CD4-positive, alpha-beta T cell treated with Interleukin-15 for 4 hours (primary cell): Measurements from ENCODE around the gene NOSIP.

Source experiments
- DNase-seq: peaks from one replicate; pipeline ENCODE4 v3.0.0-alpha.2; 2020; ENCODE audit warnings: low spot score

NOSIP gene

GRCh38 chr19:49594993-49595818 lies 14.8 kb upstream of the NOSIP start:
- no peak for DNase-seq

- DNase-seq = no peak
Measured at GRCh38 chr19:49594157-49594992, 14.0 kb upstream of the NOSIP start.

GRCh38 chr19:49593233-49594113 lies 13.1 kb upstream of the NOSIP start:
- peak; percentile 93 for DNase-seq

DNA sequence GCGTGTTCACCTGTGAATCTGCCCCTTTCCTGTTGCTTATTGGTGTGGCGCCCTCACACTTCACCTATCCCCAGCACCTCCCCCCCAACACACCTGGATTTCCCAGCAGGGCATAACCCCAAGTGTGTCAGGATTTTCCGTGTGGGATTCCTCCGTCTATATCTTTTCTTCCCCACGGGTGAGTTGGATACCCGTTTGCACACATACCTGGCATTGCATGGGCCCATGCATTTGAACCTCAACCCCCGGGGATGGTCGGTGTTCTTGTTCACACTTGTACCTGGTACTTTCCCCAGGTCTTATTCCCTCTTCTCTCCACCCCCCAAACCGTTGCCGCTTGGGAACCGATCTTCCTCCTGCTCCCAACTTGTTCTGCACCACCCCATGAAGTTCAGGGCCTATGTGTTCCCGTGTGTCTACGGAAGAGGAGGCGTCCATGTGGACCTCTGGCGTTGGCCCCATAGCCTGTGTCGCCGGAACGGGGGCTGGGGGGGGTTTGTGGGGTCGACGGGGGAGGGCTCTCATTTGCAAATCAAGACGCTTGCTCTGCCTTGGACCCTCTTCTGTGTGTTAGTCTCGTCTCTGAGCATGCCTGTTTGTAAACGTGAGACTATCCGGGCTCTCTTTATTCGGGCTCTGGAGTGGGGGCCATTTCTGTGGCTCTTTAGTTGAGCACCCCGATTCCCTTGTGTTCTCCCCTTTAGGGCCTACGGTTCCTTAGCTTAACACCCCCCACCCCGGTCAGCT lies 12.3 kb upstream of the NOSIP start:
- DNase-seq = no peak

DNA sequence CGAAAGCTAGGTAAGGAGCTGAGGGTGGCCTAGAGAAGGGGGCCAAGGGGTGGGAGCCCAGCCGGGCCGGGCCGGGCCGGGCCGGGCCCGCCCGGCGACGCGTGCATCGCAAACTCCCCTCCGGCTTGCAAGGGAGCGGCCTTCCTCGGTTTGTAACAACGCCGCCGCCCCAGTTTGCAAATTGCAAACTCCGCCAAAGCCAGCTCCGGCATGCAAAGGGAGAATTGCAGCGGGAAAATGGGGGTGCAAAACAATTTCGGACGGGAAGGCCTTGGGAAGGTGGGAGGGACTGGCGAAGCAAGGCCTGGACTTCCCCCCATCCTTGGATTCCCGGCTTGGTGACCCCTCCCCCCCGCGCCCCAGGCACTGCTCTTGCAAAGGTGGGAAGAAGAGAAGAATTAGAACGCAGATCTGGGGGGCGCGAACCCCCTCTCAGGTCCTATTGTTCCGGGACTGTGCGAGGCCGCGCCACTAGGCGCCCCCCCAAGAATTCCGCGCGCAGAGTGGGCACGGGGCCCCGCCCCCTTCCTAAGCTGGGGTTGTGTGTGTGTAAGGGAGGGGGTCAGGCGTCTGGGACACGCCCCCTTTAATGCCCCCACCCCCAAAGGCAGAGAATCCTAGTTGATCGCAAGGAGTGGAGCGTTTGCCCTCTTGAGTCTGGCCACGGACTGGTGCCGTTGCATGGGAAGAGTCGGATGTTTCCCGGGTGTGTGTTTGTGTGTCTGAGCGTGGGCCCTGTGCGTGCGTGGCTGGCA lies 11.6 kb upstream of the NOSIP start:
- peak; percentile 29 for DNase-seq

DNA sequence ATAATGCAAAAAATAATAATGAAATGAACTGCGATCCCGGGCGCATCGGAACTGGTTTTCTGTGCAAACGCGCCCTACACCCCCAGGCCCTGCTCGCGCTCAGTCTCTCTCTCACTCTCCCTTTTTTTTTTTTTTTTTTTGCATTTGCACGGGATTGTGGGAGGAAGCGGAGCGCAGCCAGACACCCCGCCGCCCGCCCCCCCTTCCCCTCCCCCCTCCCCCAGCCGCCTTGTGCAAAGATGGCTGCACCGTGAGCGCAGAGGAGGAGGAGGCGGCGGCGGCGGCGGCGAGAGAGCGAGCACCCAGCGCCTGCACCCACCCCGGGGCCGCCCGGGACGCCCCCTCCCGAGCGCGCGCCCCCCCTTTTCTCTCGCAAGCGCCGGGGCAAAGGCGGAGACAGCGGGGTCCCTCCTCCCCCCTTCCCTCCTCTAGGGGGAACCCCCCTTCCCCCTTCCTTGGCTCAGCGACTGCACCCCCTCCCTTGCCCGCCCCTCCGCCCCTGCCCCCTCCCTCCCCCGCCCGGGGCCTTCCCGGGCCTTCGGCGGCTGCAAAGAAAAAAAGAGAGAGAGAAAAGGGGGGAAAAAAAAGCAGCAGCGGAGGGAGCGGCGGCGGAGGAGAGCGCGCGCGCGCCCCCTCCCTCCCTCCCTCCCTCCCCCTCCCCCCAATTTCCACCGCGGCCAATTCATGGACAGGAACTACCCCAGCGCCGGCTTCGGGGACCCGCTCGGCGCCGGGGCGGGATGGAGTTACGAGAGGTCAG lies 10.8 kb upstream of the NOSIP start, which contains the start of gene PRR12:
Gene PRR12 (plus strand): TSS at position 212 of the 760 bp plus-strand sequence. CDS start 473 bp downstream, at position 685.
- DNase-seq = peak; percentile 71

- peak; percentile 97 for DNase-seq
Measured at GRCh38 chr19:49590071-49590970, 10.0 kb upstream of the NOSIP start.

DNA sequence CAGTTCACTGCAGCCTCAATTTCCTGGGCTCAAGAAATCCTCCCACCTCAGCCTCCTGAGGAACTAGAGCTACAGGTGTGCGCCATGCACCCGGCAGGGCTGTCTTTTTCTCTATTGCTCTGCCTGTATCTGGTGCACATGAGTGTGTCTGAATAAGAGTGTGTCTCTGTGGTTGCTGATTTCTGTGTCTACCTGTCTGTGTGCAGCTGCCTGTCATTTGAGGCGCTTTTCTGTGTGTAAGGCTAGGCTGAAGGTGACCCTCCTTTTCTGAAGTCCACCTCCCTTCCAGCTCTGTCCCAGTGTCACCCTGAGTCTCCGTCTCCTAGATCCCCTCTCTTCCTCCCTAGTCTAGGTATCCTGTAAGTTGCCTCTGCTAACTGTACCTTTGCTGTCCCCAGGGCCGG lies 9.1 kb upstream of the NOSIP start:
- DNase-seq = no peak

DNA sequence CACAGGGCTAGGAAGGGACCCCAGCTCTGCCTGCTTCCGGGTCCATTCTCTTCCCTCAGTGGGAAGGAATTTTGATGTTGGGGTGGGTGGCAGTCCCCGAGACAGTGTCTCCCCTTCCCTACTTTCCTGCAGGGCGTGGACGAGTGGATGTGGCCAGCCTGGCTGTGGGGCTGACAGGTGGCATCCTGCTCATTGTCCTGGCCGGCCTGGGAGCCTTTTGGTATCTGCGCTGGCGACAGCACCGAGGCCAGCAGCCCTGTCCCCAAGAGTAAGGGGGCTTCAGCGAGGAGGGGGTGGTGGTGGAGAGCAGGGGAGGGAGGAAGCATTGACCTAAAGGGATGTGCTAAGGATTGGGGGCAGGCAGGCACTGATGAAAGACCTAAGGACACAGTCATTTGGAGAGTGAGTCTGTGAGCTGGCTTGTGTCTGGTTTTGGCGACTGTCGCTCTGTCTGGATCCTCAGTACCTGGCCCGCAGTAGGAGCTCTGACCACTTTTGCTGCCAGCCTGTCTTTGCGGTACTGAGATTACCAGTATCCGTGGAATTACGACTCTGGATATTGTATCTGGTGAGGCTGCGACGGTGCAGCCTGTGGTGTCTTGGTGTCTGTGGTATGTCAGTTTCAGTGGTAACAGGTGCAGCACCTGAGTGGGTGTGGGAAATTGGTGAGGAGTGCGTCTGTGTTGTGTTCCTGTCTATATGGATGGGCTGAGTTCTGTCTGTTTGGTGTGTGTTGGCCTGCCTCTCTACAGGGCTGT lies 8.2 kb upstream of the NOSIP start:
- no peak for DNase-seq

GRCh38 chr19:49587227-49587626 lies 6.9 kb upstream of the NOSIP start:
- DNase-seq = no peak

DNA sequence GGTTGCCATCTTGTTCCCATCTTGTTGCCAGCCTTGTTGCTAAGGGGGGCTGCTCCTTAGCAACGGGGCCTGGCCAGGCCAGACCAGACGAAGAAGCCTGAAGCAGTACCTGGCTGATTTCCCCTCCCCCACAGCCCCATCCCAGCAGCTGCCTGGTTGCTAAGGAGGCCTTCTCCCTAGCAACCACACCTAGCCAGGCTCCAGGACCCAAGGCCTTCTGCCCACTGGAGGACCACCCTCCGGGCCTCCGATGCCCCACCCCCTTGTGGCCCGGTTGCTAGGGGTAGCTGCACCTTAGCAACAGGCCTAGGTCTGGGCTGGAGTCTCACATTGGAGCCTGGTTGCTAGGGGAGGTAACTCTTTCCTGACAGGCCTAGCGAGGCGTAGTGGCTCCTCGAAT lies 4.7 kb upstream of the NOSIP start:
- no peak for DNase-seq

GRCh38 chr19:49583239-49583638 lies 2.9 kb upstream of the NOSIP start:
- no peak for DNase-seq

- DNase-seq = no peak
Measured at GRCh38 chr19:49581007-49581508, 702 bp upstream of the NOSIP start, which contains the start of gene PRRG2. PRRG2 (plus strand) TSS chr19:49581316; CDS start chr19:49583220, 1,904 bp downstream.

DNA sequence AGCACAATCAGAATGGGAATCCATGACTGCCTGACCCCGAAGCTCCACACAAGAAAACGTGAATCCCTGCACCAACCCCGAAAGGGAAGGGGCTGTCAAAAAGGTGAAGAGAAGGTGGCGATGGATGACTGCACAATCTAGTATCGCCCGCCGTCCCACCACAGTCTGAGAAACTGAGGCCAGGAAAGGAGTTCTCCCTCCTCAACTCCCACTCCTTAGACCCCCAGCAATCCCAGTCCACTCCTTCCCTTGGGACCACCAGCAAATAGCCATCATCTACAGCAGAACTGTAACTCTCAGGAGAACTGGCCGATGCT lies 451 bp downstream of the NOSIP start:
- DNase-seq = no peak

- no peak for DNase-seq
Measured at GRCh38 chr19:49579193-49579592, 1.2 kb downstream of the NOSIP start.

DNA sequence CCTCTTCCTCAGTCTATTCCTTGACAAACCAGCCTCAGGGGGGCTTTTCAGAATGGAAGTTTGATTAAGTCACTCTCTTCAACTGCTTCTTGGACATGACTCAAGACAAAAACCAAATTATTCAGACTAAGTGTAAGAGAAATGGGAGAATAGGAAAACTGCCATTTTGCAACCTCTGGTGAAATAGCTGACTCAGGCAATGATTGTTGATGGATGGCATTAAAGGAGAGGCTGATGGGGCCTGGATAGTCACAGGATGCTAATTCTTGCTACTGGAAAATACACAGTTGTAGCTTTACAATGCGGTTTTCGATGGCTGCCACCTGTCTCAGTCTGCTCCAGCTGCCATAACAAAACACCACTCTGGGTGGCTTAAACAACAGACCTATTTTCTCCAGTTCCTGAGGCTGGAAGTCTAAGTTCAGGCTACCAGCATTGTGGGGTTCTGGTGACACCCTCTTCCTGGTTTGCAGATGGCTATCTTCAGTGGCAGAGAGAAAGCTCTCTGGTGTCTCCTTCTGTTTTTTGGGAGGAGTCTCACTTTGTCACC lies 6.1 kb downstream of the NOSIP start:
- DNase-seq = no peak

- DNase-seq = no peak
Measured at GRCh38 chr19:49573425-49573824, 6.9 kb downstream of the NOSIP start.

- no peak for DNase-seq
Measured at GRCh38 chr19:49573009-49573408, 7.3 kb downstream of the NOSIP start.
